IMR-90 (cell line): ENCODE data around the gene CD300LD. TPM values are rescaled to one million over a fixed set of nuclear protein-coding genes. Genes with fewer than 3 reads are reported as not detected.

Experiments
- ATAC-seq: fragments of 200-7000 bp; cut with Tn5 transposase; 2 replicates; pipeline ENCODE4 v1.9.1; 2020; ENCODE audit warnings: low read depth, mild to moderate bottlenecking, moderate library complexity
- BruUV-seq: library from RNA; stranded (reverse); fragments of 400-500 nt; replicated peaks from 2 replicates; lab custom pipeline; 2021; lab: Mats Ljungman, UMichigan
- CTCF ChIA-PET: fragments of 300-600 bp; formaldehyde crosslinking; extraction: SDS; loops from one replicate; lab custom pipeline; 2021; ENCODE audit warnings: antibody characterized with exemption; lab: Yijun Ruan, JAX
- POLR2A ChIA-PET: fragments of 300-600 bp; sonication (Branson Sonifier 250); formaldehyde crosslinking; loops from one replicate; lab custom pipeline; 2022; ENCODE audit warnings: antibody characterized with exemption; ENCODE audit not compliant: unreplicated experiment; lab: Charles Lee
- DNase-seq: peaks from one replicate; pipeline ENCODE4 v3.0.0; 2013
- H2AFZ ChIP-seq: replicated peaks from 2 replicates; pipeline ENCODE3; 2013; ENCODE audit warnings: low read length, mild to moderate bottlenecking; ENCODE audit not compliant: poor library complexity
- H2AK5ac ChIP-seq: 2 replicates; pipeline ENCODE4 v1.6.1; 2013; ENCODE audit warnings: low read depth, low read length, inconsistent platforms
- H2AK9ac ChIP-seq: replicated peaks from 2 replicates; pipeline ENCODE3; 2013; ENCODE audit warnings: mild to moderate bottlenecking, low read depth, low read length, moderate library complexity; ENCODE audit not compliant: poor library complexity
- H2BK120ac ChIP-seq: 2 replicates; pipeline ENCODE4 v1.6.1; 2013; ENCODE audit warnings: low read depth, low read length, inconsistent platforms
- H2BK15ac ChIP-seq: 3 replicates; pipeline ENCODE4 v1.6.1; 2013; ENCODE audit warnings: low read depth, low read length, inconsistent platforms
- H2BK20ac ChIP-seq: 2 replicates; pipeline ENCODE4 v1.6.1; 2013; ENCODE audit warnings: low read depth, mild to moderate bottlenecking, inconsistent platforms, low read length, moderate library complexity
- H2BK5ac ChIP-seq: 2 replicates; pipeline ENCODE4 v1.6.1; 2013; ENCODE audit warnings: mild to moderate bottlenecking, low read depth, low read length, inconsistent platforms; ENCODE audit not compliant: poor library complexity, severe bottlenecking
- H3K14ac ChIP-seq: replicated peaks from 2 replicates; pipeline ENCODE4 v1.6.1; 2013; ENCODE audit warnings: low read depth, low read length, inconsistent platforms
- H3K18ac ChIP-seq: 2 replicates; pipeline ENCODE4 v1.6.1; 2013; ENCODE audit warnings: low read depth, low read length, control low read depth
- H3K23ac ChIP-seq: 2 replicates; pipeline ENCODE4 v1.6.1; 2013; ENCODE audit warnings: low read depth, low read length, inconsistent platforms
- H3K27ac ChIP-seq: 2 replicates; pipeline ENCODE4 v1.5.1; 2013; ENCODE audit warnings: mild to moderate bottlenecking, control low read depth, low read length; ENCODE audit not compliant: insufficient read depth
- H3K27me3 ChIP-seq: 2 replicates; pipeline ENCODE4 v1.6.1; 2013; ENCODE audit warnings: low read length; ENCODE audit not compliant: control insufficient read depth, insufficient read depth
- H3K36me3 ChIP-seq: 2 replicates; pipeline ENCODE4 v1.6.1; 2013; ENCODE audit warnings: low read length, mixed read lengths; ENCODE audit not compliant: control insufficient read depth, insufficient read depth
- H3K4ac ChIP-seq: 2 replicates; pipeline ENCODE4 v1.6.1; 2013; ENCODE audit warnings: low read depth, low read length, inconsistent platforms
- H3K4me1 ChIP-seq: 2 replicates; pipeline ENCODE4 v1.6.1; 2013; ENCODE audit warnings: low read length, mixed read lengths; ENCODE audit not compliant: control insufficient read depth, insufficient read depth
- H3K4me2 ChIP-seq: 2 replicates; pipeline ENCODE4 v1.6.1; 2013; ENCODE audit warnings: low read depth, mild to moderate bottlenecking, control low read depth, low read length, moderate library complexity
- H3K4me3 ChIP-seq: 2 replicates; pipeline ENCODE4 v1.5.1; 2013; ENCODE audit warnings: low read depth, mild to moderate bottlenecking, control low read depth, low read length, moderate library complexity; ENCODE audit not compliant: insufficient read depth
- H3K56ac ChIP-seq: 2 replicates; pipeline ENCODE4 v1.6.1; 2013; ENCODE audit warnings: low read length, inconsistent platforms; ENCODE audit not compliant: insufficient read depth; ENCODE audit errors: extremely low read depth
- H3K79me1 ChIP-seq, 2 experiments: 2 replicates each; pipeline ENCODE4 v1.6.1; 2013; ENCODE audit warnings: low read length in 2 of 2, inconsistent platforms in 1 of 2, low read depth in 1 of 2
- H3K9ac ChIP-seq: 2 replicates; pipeline ENCODE4 v1.6.1; 2013; ENCODE audit warnings: low read depth, low read length, control low read depth
- H3K9me1 ChIP-seq: 2 replicates; pipeline ENCODE4 v1.6.1; 2013; ENCODE audit warnings: low read length, inconsistent platforms; ENCODE audit not compliant: insufficient read depth
- H3K9me3 ChIP-seq: 2 replicates; pipeline ENCODE4 v1.6.1; 2013; ENCODE audit warnings: low read length; ENCODE audit not compliant: control insufficient read depth, insufficient read depth
- H4K20me1 ChIP-seq: 2 replicates; pipeline ENCODE4 v1.6.1; 2013; ENCODE audit warnings: low read length, inconsistent platforms; ENCODE audit not compliant: insufficient read depth
- H4K5ac ChIP-seq: 2 replicates; pipeline ENCODE4 v1.6.1; 2013; ENCODE audit warnings: mild to moderate bottlenecking, low read depth, low read length, control low read depth
- H4K8ac ChIP-seq, 2 experiments: 2 replicates each; pipeline ENCODE4 v1.6.1; 2013; ENCODE audit warnings: low read depth in 2 of 2, low read length in 2 of 2, control low read depth in 1 of 2, inconsistent platforms in 1 of 2
- H4K91ac ChIP-seq: 2 replicates; pipeline ENCODE4 v1.6.1; 2013; ENCODE audit warnings: low read depth, low read length, inconsistent platforms; ENCODE audit not compliant: insufficient read depth
- BHLHE40 ChIP-seq: fragments of 150-350 bp; IDR thresholded peaks from 2 replicates; pipeline ENCODE4 v1.6.1; 2016; ENCODE audit warnings: mild to moderate bottlenecking, low read depth, low read length
- CEBPB ChIP-seq: IDR thresholded peaks from 2 replicates; pipeline ENCODE4 v1.6.1; 2012; ENCODE audit warnings: low read depth, low read length, improper control_type of control experiment
- CHD1 ChIP-seq: IDR thresholded peaks from 2 replicates; pipeline ENCODE4 v1.6.1; 2012; ENCODE audit warnings: low read depth, low read length, improper control_type of control experiment
- ELK1 ChIP-seq: fragments of 150-350 bp; IDR thresholded peaks from 2 replicates; pipeline ENCODE4 v1.6.1; 2016; ENCODE audit warnings: low read depth, mild to moderate bottlenecking, low read length, moderate library complexity, borderline replicate concordance
- FOS ChIP-seq: fragments of 150-350 bp; IDR thresholded peaks from 2 replicates; pipeline ENCODE4 v1.6.1; 2016; ENCODE audit warnings: low read depth, low read length
- MAFK ChIP-seq: IDR thresholded peaks from 2 replicates; pipeline ENCODE4 v1.6.1; 2012; ENCODE audit warnings: low read depth, low read length, improper control_type of control experiment
- MAZ ChIP-seq: IDR thresholded peaks from 2 replicates; pipeline ENCODE4 v1.6.1; 2012; ENCODE audit warnings: low read depth, mild to moderate bottlenecking, low read length, improper control_type of control experiment, moderate library complexity, borderline replicate concordance
- MXI1 ChIP-seq: IDR thresholded peaks from 2 replicates; pipeline ENCODE4 v1.6.1; 2012; ENCODE audit warnings: low read depth, mild to moderate bottlenecking, low read length, moderate library complexity, borderline replicate concordance
- NFE2L2 ChIP-seq: fragments of 150-350 bp; IDR thresholded peaks from 2 replicates; pipeline ENCODE4 v1.6.1; 2016; ENCODE audit warnings: low read depth, mild to moderate bottlenecking, low read length
- POLR2A ChIP-seq: IDR thresholded peaks from 2 replicates; pipeline ENCODE4 v1.6.1; 2012; ENCODE audit warnings: mild to moderate bottlenecking, low read depth, low read length
- RAD21 ChIP-seq: IDR thresholded peaks from 2 replicates; pipeline ENCODE4 v1.6.1; 2012; ENCODE audit warnings: low read length, improper control_type of control experiment
- RCOR1 ChIP-seq: IDR thresholded peaks from 2 replicates; pipeline ENCODE4 v1.6.1; 2012; ENCODE audit warnings: mild to moderate bottlenecking, low read length, improper control_type of control experiment; ENCODE audit not compliant: insufficient replicate concordance
- RFX5 ChIP-seq: IDR thresholded peaks from 2 replicates; pipeline ENCODE4 v1.8.0; 2012; ENCODE audit warnings: low read depth, mild to moderate bottlenecking, low read length, moderate library complexity
- SMC3 ChIP-seq: fragments of 150-350 bp; IDR thresholded peaks from 2 replicates; pipeline ENCODE4 v1.6.1; 2016; ENCODE audit warnings: low read depth, mild to moderate bottlenecking, antibody characterized with exemption, low read length, moderate library complexity
- USF2 ChIP-seq: fragments of 150-350 bp; IDR thresholded peaks from 2 replicates; pipeline ENCODE4 v1.6.1; 2017; ENCODE audit warnings: mild to moderate bottlenecking, antibody characterized with exemption, low read length, low read depth
- WGBS, 2 experiments: methylation state at CpG; one replicate each; pipeline versions ENCODE4 v1.1.5 to v1.1.7; 2013; ENCODE audit warnings: missing lambda C conversion rate in 2 of 2; ENCODE audit not compliant: insufficient read length in 1 of 2; ENCODE audit errors: extremely low coverage in 2 of 2; 5-methylcytosine and 5-hydroxymethylcytosine counted together
- dilution Hi-C: fragments of 300-500 bp; cut with HindIII; formaldehyde crosslinking; loops from one replicate; pipeline ENCODE4 v1.14.3; 2018; ENCODE audit warnings: low sequenced_read_pairs; ENCODE audit not compliant: unreplicated experiment
- in situ Hi-C: fragments of 300-500 bp; cut with MboI; formaldehyde crosslinking; loops from 3 replicates; pipeline ENCODE4 v1.14.3; 2019; ENCODE audit warnings: low sequenced_read_pairs, inconsistent platforms, mixed read lengths
- intact Hi-C: fragments of 100-400 bp; cut with micrococcal nuclease; formaldehyde crosslinking; loops from 2 replicates; pipeline ENCODE4 v1.10.0; 2022
- polyA plus RNA-seq, 3 experiments: library from polyadenylated mRNA; depleted of rRNA; stranded (reverse); fragments of >200 nt; gene quantifications; 2 replicates each; pipeline ENCODE4 v1.2.3, GENCODE V29; 2012; ENCODE audit warnings: low replicate concordance in 1 of 3
- total RNA-seq: library from RNA; depleted of rRNA; stranded (reverse); fragments of >200 nt; gene quantifications from 2 replicates; pipeline ENCODE4 v1.2.3, GENCODE V29; 2012

CD300LD gene
- total and polyA plus RNA-seq, 2 of the 4 experiments (the other 2 are of a cell fraction): not detected

- no peak overlapping the region for H3K4me3 ChIP-seq
- BruUV-seq: no TSS peak
- ATAC-seq (no peak), DNase-seq (no peak)
- H3K27ac ChIP-seq: no peak overlapping the region
- no peaks in the 10 kb centered on the region for H3K4me1 ChIP-seq
- no peak overlapping the region for H2BK120ac ChIP-seq
- 46% methylated on average over 5 of the region's 7 CpGs; no CpG with 5 or more reads in 1 of the 2 experiments for whole genome bisulfite sequencing, 2 experiments
- H4K20me1 ChIP-seq: no peaks in the 10 kb centered on the region
- H3K4me2 ChIP-seq: no peak overlapping the region
- H4K5ac ChIP-seq: no peak overlapping the region
- H3K14ac ChIP-seq: no peak overlapping the region
- in situ Hi-C loops: no loop called here
- H2BK20ac ChIP-seq: no peak overlapping the region
- dilution Hi-C loops: no loop called here
- no peak overlapping the region for H3K23ac ChIP-seq
- TF ChIP-seq NFE2L2 (no peak), MAFK (no peak), BHLHE40 (no peak), ELK1 (no peak), CHD1 (no peak), SMC3 (no peak), RAD21 (no peak), FOS (no peak), MAZ (no peak), RFX5 (no peak), USF2 (no peak), CEBPB (no peak), POLR2A (no peak), RCOR1 (no peak), MXI1 (no peak)
- H2AK5ac ChIP-seq: no peak overlapping the region
- H3K9me1 ChIP-seq: no peaks in the 10 kb centered on the region
- POLR2A ChIA-PET: no interaction called here
- H3K79me1 ChIP-seq: no peaks in the 10 kb centered on the region
- no peak overlapping the region for H2BK5ac ChIP-seq
- intact Hi-C loops: no loop called here
- H2AK9ac ChIP-seq: no peak overlapping the region
- no peak overlapping the region for H4K8ac ChIP-seq
- H3K4ac ChIP-seq: no peak overlapping the region
- no peak overlapping the region for H2AFZ ChIP-seq
- H3K36me3 ChIP-seq: no peaks in the 10 kb centered on the region
- H3K56ac ChIP-seq: no peak overlapping the region
- peaks cover 47% of the 10 kb centered on the region for H3K9me3 ChIP-seq
- H3K9ac ChIP-seq: no peak overlapping the region
- no peak overlapping the region for H4K91ac ChIP-seq
- CTCF ChIA-PET: no interaction called here
- H2BK15ac ChIP-seq: no peak overlapping the region
- H3K18ac ChIP-seq: no peak overlapping the region
- no peaks in the 10 kb centered on the region for H3K27me3 ChIP-seq
Measured at GRCh38 chr17:74546586-74546985, 45.5 kb downstream of the CD300LD start.
